K562 (cell line): ENCODE data around the gene NR4A2. TPM values are rescaled to one million over a fixed set of nuclear protein-coding genes. Genes with fewer than 3 reads are reported as not detected.

Source experiments
- E2F6 ChIP-seq, 2 experiments: IDR thresholded peaks; 2 replicates each; pipeline ENCODE4 v1.6.1; 2011; ENCODE audit warnings: borderline replicate concordance in 1 of 2, control low read depth in 1 of 2, low read depth in 1 of 2, low read length in 1 of 2, mild to moderate bottlenecking in 1 of 2, mixed read lengths in 1 of 2, moderate library complexity in 1 of 2; ENCODE audit not compliant: insufficient read depth in 1 of 2, insufficient read length in 1 of 2, poor library complexity in 1 of 2, severe bottlenecking in 1 of 2; ENCODE audit errors: extremely low read depth in 1 of 2
- HMGN3 ChIP-seq: IDR thresholded peaks from 2 replicates; pipeline ENCODE4 v1.6.1; 2011; ENCODE audit warnings: borderline replicate concordance, low read depth, mild to moderate bottlenecking, mixed read lengths, low read length; ENCODE audit not compliant: insufficient read length; ENCODE audit errors: extremely low read depth
- MCM7 ChIP-seq, 2 experiments: fragments of 450-650 bp; IDR thresholded peaks; 2 replicates each; pipeline ENCODE4 v1.6.1; 2016 to 2018
- MYC ChIP-seq, 2 experiments: fragments of 250-450 bp in 1 of 2; sonication (Bioruptor Pico) in 1 of 2; IDR thresholded peaks; 2 replicates each; pipeline versions ENCODE4 v1.5.1 to v1.6.1; 2012 to 2021; ENCODE audit warnings: low read depth in 2 of 2, borderline replicate concordance in 1 of 2, improper control_type of control experiment in 1 of 2, low read length in 1 of 2, mild to moderate bottlenecking in 1 of 2, moderate library complexity in 1 of 2
- NCOR1 ChIP-seq: fragments of 450-650 bp; IDR thresholded peaks from 2 replicates; pipeline ENCODE4 v1.6.1; 2016; ENCODE audit warnings: mild to moderate bottlenecking, moderate library complexity
- ZBTB40 ChIP-seq, 2 experiments: fragments of 450-650 bp in 1 of 2; sonication (generic) in 1 of 2; formaldehyde crosslinking in 1 of 2; IDR thresholded peaks; 2 replicates each; pipeline versions ENCODE4 v1.7.1 to v1.9.0; 2016 to 2022; ENCODE audit warnings: inconsistent platforms in 1 of 2, mild to moderate bottlenecking in 1 of 2, missing genetic modification reagents in 1 of 2
- polyA plus RNA-seq, 8 experiments: library from polyadenylated mRNA; depleted of rRNA in 4 of 8; stranded (reverse) in 5 of 8; unstranded in 3 of 8; fragments of >200 nt; fragmentation: Nextera tagmentation in 2 of 8; fragmentation: Illumina TruSeq in 1 of 8; extraction: Ambion mirVana in 2 of 8; extraction: Trizol in 1 of 8; gene quantifications; 2 replicates each; pipeline versions ENCODE4 v1.2.1 to v1.2.3, GENCODE V29; 2011 to 2014; ENCODE audit warnings: inconsistent platforms in 1 of 8, missing spikeins in 1 of 8
- total RNA-seq, 7 experiments: library from RNA; depleted of rRNA in 6 of 7; stranded (reverse); fragments of >200 nt in 6 of 7; fragmentation: Illumina TruSeq in 2 of 7; extraction: Trizol in 2 of 7; gene quantifications; 2 replicates each; pipeline versions ENCODE4 v1.2.1 to v1.2.3, GENCODE V29; 2011 to 2021; ENCODE audit warnings: low replicate concordance in 1 of 7

Gene NR4A2
- total and polyA plus RNA-seq, 9 of the 15 experiments (the other 6 are each of a cell fraction or from before 2014, with no cell fraction given), result 0.94 to 5.1 (median 1.3) TPM

GRCh38 chr2:156342254-156343095 is 10.0 kb upstream of the NR4A2 start (continued):
- TF ChIP-seq MYC (IDR thresholded peaks at IDR 0.05; ENCODE audit: low read depth, low read length) (peak; percentile 72), MYC (CRISPR knock-in tag; IDR thresholded peaks at IDR 0.05; ENCODE audit: borderline replicate concordance, low read depth) (no peak), MCM7 (IDR thresholded peaks at IDR 0.05) (no peak), ZBTB40 (IDR thresholded peaks at IDR 0.05) (peak; percentile 29; the same call in 1 of the 2 replicates), ZBTB40 (CRISPR knock-in tag; IDR thresholded peaks at IDR 0.05) (no peak), NCOR1 (peak; percentile 24; the same call in 1 of the 2 replicates), E2F6 (IDR thresholded peaks at IDR 0.05; ENCODE audit: borderline replicate concordance in 1 of 2, extremely low read depth in 1 of 2, insufficient read depth in 1 of 2, insufficient read length in 1 of 2, low read depth in 1 of 2, low read length in 1 of 2, poor library complexity in 1 of 2, severe bottlenecking in 1 of 2) (peak; percentile 53 to 78), HMGN3 (peak; percentile 67)
